Lung (tissue), 12 donors: ENCODE results near the gene GNAZ. TPM values are rescaled to one million over a fixed set of nuclear protein-coding genes. Genes with fewer than 3 reads are reported as not detected.

Experiments used
- ATAC-seq: fragments of 200-7000 bp; cut with Tn5 transposase; one replicate; pipeline ENCODE4 v1.9.1; 2020; ENCODE audit warnings: moderate number of reproducible peaks; ENCODE audit not compliant: insufficient read depth, low FRiP score
- DNase-seq, 3 donors: peaks; one replicate each; pipeline ENCODE4 v3.0.0-alpha.2; 2013 to 2017
- H3K27ac ChIP-seq, 2 donors: one replicate each; pipeline ENCODE4 v1.5.1; 2013; ENCODE audit warnings: mild to moderate bottlenecking in 2 of 2, moderate library complexity in 2 of 2, control low read depth in 1 of 2, inconsistent platforms in 1 of 2, low read depth in 1 of 2, low read length in 1 of 2
- H3K27me3 ChIP-seq, 3 donors: one replicate each; pipeline ENCODE4 v1.5.1; 2013; ENCODE audit warnings: low read length in 2 of 3; ENCODE audit not compliant: control insufficient read depth in 3 of 3, insufficient read depth in 3 of 3
- H3K36me3 ChIP-seq, 4 donors: one replicate each; pipeline ENCODE4 v1.5.1; 2013; ENCODE audit warnings: low read length in 4 of 4, mild to moderate bottlenecking in 1 of 4, moderate library complexity in 1 of 4; ENCODE audit not compliant: control insufficient read depth in 4 of 4, insufficient read depth in 4 of 4
- H3K4me1 ChIP-seq, 5 donors: one replicate each; pipeline ENCODE4 v1.5.1; 2013; ENCODE audit warnings: low read length in 5 of 5, mild to moderate bottlenecking in 2 of 5, moderate library complexity in 1 of 5; ENCODE audit not compliant: control insufficient read depth in 5 of 5, insufficient read depth in 5 of 5
- H3K4me3 ChIP-seq: one replicate; pipeline ENCODE4 v1.5.1; 2013; ENCODE audit warnings: mild to moderate bottlenecking, control low read depth, moderate library complexity
- H3K9ac ChIP-seq, 2 donors: one replicate each; pipeline ENCODE4 v1.5.1; 2013; ENCODE audit warnings: low read length in 2 of 2, control low read depth in 1 of 2; ENCODE audit not compliant: insufficient read depth in 1 of 2
- H3K9me3 ChIP-seq, 4 donors: one replicate each; pipeline ENCODE4 v1.5.1; 2013; ENCODE audit warnings: low read length in 3 of 4, mild to moderate bottlenecking in 1 of 4, moderate library complexity in 1 of 4; ENCODE audit not compliant: control insufficient read depth in 4 of 4, insufficient read depth in 3 of 4
- WGBS, 2 donors: extraction: QIAGEN DNeasy Blood & Tissue Kit; methylation state at CpG; one replicate each; pipeline ENCODE4 v1.1.7; 2013; 5-methylcytosine and 5-hydroxymethylcytosine counted together
- polyA plus RNA-seq, 2 donors: library from polyadenylated mRNA; stranded (reverse); fragments of 200-250 nt; gene quantifications; one replicate each; pipeline ENCODE4 v1.2.1, GENCODE V29; 2013
- total RNA-seq, 2 donors: library from RNA; depleted of rRNA in 1 of 2; stranded (reverse); fragments of >200 nt in 1 of 2; gene quantifications; one replicate each; pipeline ENCODE4 v1.2.1, GENCODE V29; 2014 to 2021
- TF ChIP-seq, protein P1 (sequence below): IDR thresholded peaks from 2 replicates; pipeline ENCODE4 v1.5.1; 2012; ENCODE audit warnings: mild to moderate bottlenecking; ENCODE audit errors: control extremely low read depth, extremely low read depth
- donor health status: control.
- donor health status: control.
- donor health status: Bipolar disorder and iron deficiency.
- donor health status: healthy.
- donor health status: DM: yes; HTN: yes; CAD: no.

Gene GNAZ
- total and polyA plus RNA-seq, 4 donors, result 0.77 to 5.0 (median 2.3) TPM

GRCh38 chr22:23085351-23085671 lies 15.0 kb downstream of the GNAZ start:
- Histone ChIP-seq H3K4me1 (no peaks in the 10 kb centered on the region), H3K27ac (no peak overlapping the region), H3K9me3 (no peaks in the 10 kb centered on the region), H3K4me3 (no peak overlapping the region), H3K9ac (no peak overlapping the region), H3K27me3 (no peaks in the 10 kb centered on the region), H3K36me3 (no peaks in the 10 kb centered on the region)
- TF ChIP-seq, protein P1, sequence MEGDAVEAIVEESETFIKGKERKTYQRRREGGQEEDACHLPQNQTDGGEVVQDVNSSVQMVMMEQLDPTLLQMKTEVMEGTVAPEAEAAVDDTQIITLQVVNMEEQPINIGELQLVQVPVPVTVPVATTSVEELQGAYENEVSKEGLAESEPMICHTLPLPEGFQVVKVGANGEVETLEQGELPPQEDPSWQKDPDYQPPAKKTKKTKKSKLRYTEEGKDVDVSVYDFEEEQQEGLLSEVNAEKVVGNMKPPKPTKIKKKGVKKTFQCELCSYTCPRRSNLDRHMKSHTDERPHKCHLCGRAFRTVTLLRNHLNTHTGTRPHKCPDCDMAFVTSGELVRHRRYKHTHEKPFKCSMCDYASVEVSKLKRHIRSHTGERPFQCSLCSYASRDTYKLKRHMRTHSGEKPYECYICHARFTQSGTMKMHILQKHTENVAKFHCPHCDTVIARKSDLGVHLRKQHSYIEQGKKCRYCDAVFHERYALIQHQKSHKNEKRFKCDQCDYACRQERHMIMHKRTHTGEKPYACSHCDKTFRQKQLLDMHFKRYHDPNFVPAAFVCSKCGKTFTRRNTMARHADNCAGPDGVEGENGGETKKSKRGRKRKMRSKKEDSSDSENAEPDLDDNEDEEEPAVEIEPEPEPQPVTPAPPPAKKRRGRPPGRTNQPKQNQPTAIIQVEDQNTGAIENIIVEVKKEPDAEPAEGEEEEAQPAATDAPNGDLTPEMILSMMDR, result no peak
- DNase-seq (no peak), ATAC-seq (no peak)
- 93 to 94% methylated on average over 3 of the region's 3 CpGs for WGBS, 2 donors

DNA sequence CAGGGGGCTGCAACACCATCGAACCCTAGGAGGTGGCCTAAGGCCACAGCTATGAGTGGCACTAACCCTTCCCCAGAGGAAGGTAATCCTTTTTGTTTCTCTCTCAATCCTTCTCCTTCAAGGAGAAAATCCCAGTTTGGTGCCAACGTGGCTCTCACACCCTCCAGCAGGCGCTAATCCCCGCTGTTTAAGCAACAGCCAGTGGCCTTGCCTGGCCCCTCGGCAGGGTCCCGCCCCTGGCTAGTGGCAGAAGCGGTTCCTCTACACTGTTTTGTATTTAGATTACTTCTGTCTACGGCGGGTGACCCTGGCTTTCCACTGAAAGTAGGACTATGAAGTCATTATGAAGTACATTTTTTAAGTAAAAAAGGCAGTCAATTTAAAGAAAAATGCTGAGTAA lies 15.5 kb downstream of the GNAZ start:
- 75 to 87% methylated on average over 9 of the region's 9 CpGs for WGBS, 2 donors
- no peak overlapping the region for H3K27ac ChIP-seq
- H3K4me3 ChIP-seq, result no peak overlapping the region
- ATAC-seq, result no peak
- no peaks in the 10 kb centered on the region for H3K9me3 ChIP-seq
- no peaks in the 10 kb centered on the region for H3K4me1 ChIP-seq
- DNase-seq, result no peak
- no peaks in the 10 kb centered on the region for H3K36me3 ChIP-seq
- TF ChIP-seq, protein P1, result no peak
- H3K27me3 ChIP-seq, result no peaks in the 10 kb centered on the region
- H3K9ac ChIP-seq, result no peak overlapping the region

DNA sequence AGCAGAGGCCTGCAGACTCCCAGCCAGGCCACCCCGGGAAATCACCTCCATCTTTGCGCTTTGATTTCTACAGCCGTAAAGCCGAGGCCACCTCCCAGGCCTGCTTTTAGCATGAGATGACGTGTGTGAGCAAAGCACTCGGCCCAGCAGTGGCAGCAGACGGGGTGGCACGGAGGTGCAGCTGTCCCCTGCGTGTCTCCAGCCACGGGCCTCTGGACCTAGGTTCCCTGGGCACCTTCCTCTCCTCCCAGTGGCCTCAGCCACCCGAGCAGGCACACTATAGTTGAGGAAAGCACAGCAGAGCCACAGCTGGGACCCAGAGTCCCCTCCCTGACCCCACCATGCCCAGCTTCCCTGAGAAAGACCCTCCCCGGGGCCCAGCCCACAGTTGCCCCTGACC lies 15.9 kb downstream of the GNAZ start:
- H3K4me1 ChIP-seq, result no peaks in the 10 kb centered on the region
- H3K27me3 ChIP-seq, result no peaks in the 10 kb centered on the region
- H3K36me3 ChIP-seq, result no peaks in the 10 kb centered on the region
- H3K9ac ChIP-seq, result no peak overlapping the region
- DNase-seq (no peak), ATAC-seq (no peak)
- H3K4me3 ChIP-seq, result no peak overlapping the region
- H3K9me3 ChIP-seq, result peaks cover 0 to under 1% (median 0%) of the 10 kb centered on the region in 4 donors
- 90 to 92% methylated on average over 12 of the region's 12 CpGs for WGBS, 2 donors
- no peak overlapping the region for H3K27ac ChIP-seq
- TF ChIP-seq, protein P1, result no peak

GRCh38 chr22:23086787-23087186 lies 16.5 kb downstream of the GNAZ start:
- ATAC-seq (no peak), DNase-seq (no peak)
- TF ChIP-seq, protein P1, result no peak
- WGBS, 2 donors, result 35 to 68% methylated on average over 10 of the region's 10 CpGs
- Histone ChIP-seq H3K9me3 (peaks cover 0 to 4% (median 0%) of the 10 kb centered on the region in 4 donors), H3K4me1 (no peaks in the 10 kb centered on the region), H3K27ac (no peak overlapping the region), H3K9ac (no peak overlapping the region), H3K4me3 (no peak overlapping the region), H3K36me3 (no peaks in the 10 kb centered on the region), H3K27me3 (no peaks in the 10 kb centered on the region)
